Spinal cord (tissue), 10 donors: ENCODE data around the gene ISX. TPM values are rescaled to one million over a fixed set of nuclear protein-coding genes. Genes with fewer than 3 reads are reported as not detected.

Experiments used
- DNase-seq, 6 donors: peaks; one replicate each; pipeline versions ENCODE4 v3.0.0 to v3.0.0-alpha.2; 2013 to 2015; ENCODE audit warnings: low spot score in 6 of 6, low read depth in 4 of 6
- H3K27ac ChIP-seq: one replicate; pipeline ENCODE4 v1.5.1; 2013; ENCODE audit warnings: low read depth, low read length, control low read depth
- H3K27me3 ChIP-seq: one replicate; pipeline ENCODE4 v1.6.1; 2013; ENCODE audit warnings: low read length; ENCODE audit not compliant: control insufficient read depth, insufficient read depth
- H3K36me3 ChIP-seq: one replicate; pipeline ENCODE4 v1.6.1; 2013; ENCODE audit warnings: low read length; ENCODE audit not compliant: control insufficient read depth, insufficient read depth
- H3K4me1 ChIP-seq: one replicate; pipeline ENCODE4 v1.6.1; 2013; ENCODE audit warnings: low read length; ENCODE audit not compliant: control insufficient read depth, insufficient read depth
- H3K4me3 ChIP-seq: one replicate; pipeline ENCODE4 v1.5.1; 2013; ENCODE audit warnings: low read depth, low read length, control low read depth
- H3K9me3 ChIP-seq: one replicate; pipeline ENCODE4 v1.6.1; 2013; ENCODE audit warnings: low read length; ENCODE audit not compliant: control insufficient read depth, insufficient read depth
- WGBS: methylation state at CpG from one replicate; pipeline ENCODE4 v1.1.5; 2013; ENCODE audit warnings: missing lambda C conversion rate; ENCODE audit not compliant: insufficient coverage; 5-methylcytosine and 5-hydroxymethylcytosine counted together
- polyA plus RNA-seq, 2 donors: library from polyadenylated mRNA; unstranded; fragments of 120-200 nt; gene quantifications; one replicate each; pipeline ENCODE4 v1.2.1, GENCODE V29; 2013; ENCODE audit not compliant: insufficient read length in 2 of 2
- total RNA-seq, 2 donors: library from RNA; depleted of rRNA in 1 of 2; stranded (reverse); fragments of 120-200 nt in 1 of 2; fragments of >200 nt in 1 of 2; gene quantifications; one replicate each; pipeline versions ENCODE4 v1.2.3 to v1.2.4, GENCODE V29; 2013 to 2014
- donor health status: healthy.

The ISX gene
- total and polyA plus RNA-seq, 4 donors, result not detected

- DNase-seq, result peak in 1 of 6 donors; percentile 66
- no CpG with 5 or more reads among the region's 5 CpGs for WGBS
- Histone ChIP-seq H3K27ac (no peak overlapping the region), H3K9me3 (no peaks in the 10 kb centered on the region), H3K36me3 (no peaks in the 10 kb centered on the region), H3K4me3 (no peak overlapping the region), H3K27me3 (peaks cover 3% of the 10 kb centered on the region), H3K4me1 (peaks cover 6% of the 10 kb centered on the region)
These were observed 69.2 kb downstream of the ISX start for GRCh38 chr22:35135165-35135564.

Other genes starting within 250 kb of the ISX start
- 10 to 100 TPM; 13.9 to 20.8 TPM for gene HMGXB4, start 191.3 kb downstream of the ISX start, total RNA-seq
- gene HMGXB4, start 191.3 kb downstream of the ISX start, polyA plus RNA-seq, result 10 to 100 TPM; 23.2 to 25.6 TPM
- gene TOM1, start 233.7 kb downstream of the ISX start, total RNA-seq, result 10 to 100 TPM; 20.0 to 35.3 TPM
- 10 to 100 TPM; 42.3 to 52.7 TPM for gene TOM1, start 233.7 kb downstream of the ISX start, polyA plus RNA-seq